Osteocyte (in vitro differentiated cells): ENCODE data around the gene IL16. TPM values are rescaled to one million over a fixed set of nuclear protein-coding genes. Genes with fewer than 3 reads are reported as not detected.
A peak's percentile ranks its signal among the peaks of the same experiment; 100 is the strongest.

ENCODE experiments used
- DNase-seq: peaks from one replicate; pipeline ENCODE4 v3.0.0; 2021; ENCODE audit warnings: mixed read lengths; ENCODE audit not compliant: unreplicated experiment; ENCODE audit errors: extremely low spot score
- H3K27ac Mint-ChIP-seq: one replicate; pipeline ENCODE4 v1.8.0; 2021; ENCODE audit warnings: mild to moderate bottlenecking, mixed read lengths; ENCODE audit not compliant: unreplicated experiment
- H3K27me3 Mint-ChIP-seq: one replicate; pipeline ENCODE4 v1.8.0; 2021; ENCODE audit warnings: mixed read lengths; ENCODE audit not compliant: unreplicated experiment
- H3K36me3 Mint-ChIP-seq: one replicate; pipeline ENCODE4 v1.8.0; 2021; ENCODE audit warnings: mixed read lengths; ENCODE audit not compliant: unreplicated experiment
- H3K4me1 Mint-ChIP-seq: one replicate; pipeline ENCODE4 v1.8.0; 2021; ENCODE audit warnings: mixed read lengths; ENCODE audit not compliant: unreplicated experiment
- H3K4me3 Mint-ChIP-seq: one replicate; pipeline ENCODE4 v1.8.0; 2021; ENCODE audit warnings: mild to moderate bottlenecking, moderate library complexity, mixed read lengths; ENCODE audit not compliant: unreplicated experiment
- H3K9me3 Mint-ChIP-seq: one replicate; pipeline ENCODE4 v1.8.0; 2021; ENCODE audit warnings: mixed read lengths; ENCODE audit not compliant: unreplicated experiment
- total RNA-seq: library from RNA; stranded (reverse); gene quantifications from 2 replicates; pipeline ENCODE4 v1.2.1, GENCODE V29; 2021
- TF ChIP-seq, protein P1 (sequence below): fragments of 200-600 bp; sonication (generic); IDR thresholded peaks from 2 replicates; pipeline ENCODE4 v1.5.0; 2021; ENCODE audit warnings: antibody characterized with exemption, mild to moderate bottlenecking, moderate library complexity

The IL16 gene
- total RNA-seq, 1 donor from 2014 or later, result not detected

DNA sequence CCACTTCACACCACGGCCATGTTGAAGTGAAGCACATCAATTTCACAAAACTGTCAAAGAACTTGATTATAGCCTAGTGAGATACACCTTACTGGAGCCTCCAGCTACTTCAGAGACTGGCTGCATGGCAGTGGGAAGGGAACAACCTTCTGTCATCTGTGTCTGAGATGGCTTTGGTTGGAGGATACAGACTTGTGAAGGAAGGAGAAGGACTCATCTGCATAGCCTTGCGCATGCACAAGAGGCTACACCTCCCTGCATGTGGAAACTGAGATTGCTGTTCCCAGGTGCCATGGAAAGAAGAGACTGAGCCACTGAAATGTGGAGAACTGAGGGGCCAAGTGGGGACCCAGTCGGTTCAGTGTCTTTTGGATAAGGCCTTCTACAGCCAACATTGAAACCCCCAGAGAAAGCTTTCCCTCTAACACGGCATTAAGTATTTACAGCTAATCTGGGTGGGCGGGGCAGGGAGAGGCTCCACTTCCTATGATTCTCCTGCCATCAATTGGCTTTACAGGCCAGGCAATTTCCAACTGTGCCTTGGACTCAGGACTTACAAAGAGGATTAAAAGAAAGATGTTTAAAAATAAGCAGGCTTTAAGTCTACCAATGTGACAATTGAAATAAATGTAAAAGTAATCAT lies 58.8 kb downstream of the IL16 start:
- TF ChIP-seq, protein P1, sequence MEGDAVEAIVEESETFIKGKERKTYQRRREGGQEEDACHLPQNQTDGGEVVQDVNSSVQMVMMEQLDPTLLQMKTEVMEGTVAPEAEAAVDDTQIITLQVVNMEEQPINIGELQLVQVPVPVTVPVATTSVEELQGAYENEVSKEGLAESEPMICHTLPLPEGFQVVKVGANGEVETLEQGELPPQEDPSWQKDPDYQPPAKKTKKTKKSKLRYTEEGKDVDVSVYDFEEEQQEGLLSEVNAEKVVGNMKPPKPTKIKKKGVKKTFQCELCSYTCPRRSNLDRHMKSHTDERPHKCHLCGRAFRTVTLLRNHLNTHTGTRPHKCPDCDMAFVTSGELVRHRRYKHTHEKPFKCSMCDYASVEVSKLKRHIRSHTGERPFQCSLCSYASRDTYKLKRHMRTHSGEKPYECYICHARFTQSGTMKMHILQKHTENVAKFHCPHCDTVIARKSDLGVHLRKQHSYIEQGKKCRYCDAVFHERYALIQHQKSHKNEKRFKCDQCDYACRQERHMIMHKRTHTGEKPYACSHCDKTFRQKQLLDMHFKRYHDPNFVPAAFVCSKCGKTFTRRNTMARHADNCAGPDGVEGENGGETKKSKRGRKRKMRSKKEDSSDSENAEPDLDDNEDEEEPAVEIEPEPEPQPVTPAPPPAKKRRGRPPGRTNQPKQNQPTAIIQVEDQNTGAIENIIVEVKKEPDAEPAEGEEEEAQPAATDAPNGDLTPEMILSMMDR, result no peak
- Mint-ChIP-seq H3K9me3 (peaks cover 1% of the 10 kb centered on the region), H3K36me3 (no peaks in the 10 kb centered on the region), H3K27ac (no peak overlapping the region), H3K4me3 (no peak overlapping the region), H3K4me1 (no peaks in the 10 kb centered on the region), H3K27me3 (peaks cover 27% of the 10 kb centered on the region)
- DNase-seq, result no peak

DNA sequence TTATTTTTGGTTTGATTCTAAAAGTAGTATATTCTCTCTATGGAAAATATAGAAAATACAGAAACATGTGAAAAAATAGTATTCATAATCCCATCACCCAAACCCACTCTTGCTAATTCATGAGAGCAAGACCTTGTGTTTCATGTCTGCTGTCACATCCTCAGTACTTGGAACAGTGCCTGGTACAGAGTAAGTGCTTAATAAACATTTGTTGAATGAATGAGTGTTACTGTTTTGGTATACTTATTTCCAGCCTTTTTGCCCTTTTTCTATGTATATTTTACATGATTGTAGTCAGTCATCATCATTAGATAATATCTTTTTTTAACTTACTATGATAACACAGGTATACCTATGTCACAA lies 59.3 kb downstream of the IL16 start:
- Mint-ChIP-seq H3K27ac (no peak overlapping the region), H3K4me1 (no peaks in the 10 kb centered on the region), H3K4me3 (no peak overlapping the region), H3K27me3 (peaks cover 27% of the 10 kb centered on the region), H3K9me3 (no peaks in the 10 kb centered on the region), H3K36me3 (no peaks in the 10 kb centered on the region)
- no peak for DNase-seq
- TF ChIP-seq, protein P1, result no peak

DNA sequence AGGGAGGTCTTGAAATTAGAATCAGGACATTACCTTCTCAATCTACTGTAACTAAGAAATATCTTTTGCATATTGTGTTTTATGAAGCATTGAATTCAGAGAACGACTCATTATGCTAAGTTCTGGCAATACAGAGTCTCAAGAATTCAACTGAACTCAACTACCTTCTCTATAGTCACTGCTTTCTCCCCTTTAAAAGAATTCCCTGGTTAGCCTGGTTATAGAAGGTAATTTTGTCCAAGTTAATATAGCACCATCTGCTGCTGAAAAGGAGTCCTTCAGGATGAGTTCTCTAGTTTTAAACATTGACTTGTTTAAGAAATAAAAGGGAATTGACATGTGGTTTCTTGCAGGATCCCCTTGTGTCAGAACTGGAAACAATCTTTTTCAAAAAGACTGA lies 60.2 kb downstream of the IL16 start:
- Mint-ChIP-seq H3K36me3 (no peaks in the 10 kb centered on the region), H3K4me3 (no peak overlapping the region), H3K27me3 (peaks cover 21% of the 10 kb centered on the region), H3K9me3 (no peaks in the 10 kb centered on the region), H3K4me1 (no peaks in the 10 kb centered on the region), H3K27ac (no peak overlapping the region)
- TF ChIP-seq, protein P1, result peak; percentile 60
- no peak for DNase-seq

DNA sequence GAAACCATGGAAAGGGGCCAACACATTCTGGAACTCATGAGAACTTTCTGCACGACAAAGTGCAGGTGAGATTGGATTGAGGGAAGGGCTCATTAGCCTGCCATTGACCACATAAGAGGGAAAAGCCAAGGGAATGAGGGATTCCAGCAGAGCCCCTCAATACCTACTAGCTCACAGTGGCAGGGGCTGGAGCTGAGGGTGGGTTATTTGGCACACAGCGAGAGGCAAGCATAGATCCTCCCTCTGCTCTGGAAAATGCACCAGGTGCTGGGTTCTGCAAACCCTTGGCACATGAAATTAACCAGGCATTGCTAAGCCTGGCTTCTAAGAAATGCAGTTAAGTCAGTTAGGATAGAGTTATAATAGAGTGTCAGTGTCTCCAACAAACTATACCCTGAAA lies 60.8 kb downstream of the IL16 start:
- peaks cover 18% of the 10 kb centered on the region for H3K27me3 Mint-ChIP-seq
- H3K36me3 Mint-ChIP-seq, result no peaks in the 10 kb centered on the region
- no peaks in the 10 kb centered on the region for H3K4me1 Mint-ChIP-seq
- DNase-seq, result no peak
- no peaks in the 10 kb centered on the region for H3K9me3 Mint-ChIP-seq
- TF ChIP-seq, protein P1, result no peak
- no peak overlapping the region for H3K27ac Mint-ChIP-seq
- no peak overlapping the region for H3K4me3 Mint-ChIP-seq

DNA sequence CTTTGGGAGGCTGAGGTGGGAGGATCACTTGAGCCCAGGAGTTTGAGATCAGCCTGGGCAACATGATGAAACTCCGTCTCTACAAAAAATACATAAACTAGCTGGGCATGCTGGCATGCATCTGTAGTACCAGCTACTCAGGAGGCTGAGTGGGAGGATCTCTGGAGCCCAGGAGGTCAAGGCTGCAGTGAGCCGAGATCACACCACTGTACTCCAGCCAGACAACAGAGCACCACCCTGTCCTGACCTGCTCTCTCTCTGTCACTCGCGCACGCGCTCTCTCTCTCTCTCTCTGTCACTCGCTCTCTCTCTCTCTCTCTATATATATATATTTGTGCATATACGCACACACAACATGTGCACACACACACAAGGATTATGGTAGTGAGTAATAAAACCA lies 61.8 kb downstream of the IL16 start:
- peaks cover 24% of the 10 kb centered on the region for H3K27me3 Mint-ChIP-seq
- H3K4me3 Mint-ChIP-seq, result no peak overlapping the region
- TF ChIP-seq, protein P1, result no peak
- H3K4me1 Mint-ChIP-seq, result no peaks in the 10 kb centered on the region
- no peaks in the 10 kb centered on the region for H3K36me3 Mint-ChIP-seq
- H3K27ac Mint-ChIP-seq, result no peak overlapping the region
- no peak for DNase-seq
- H3K9me3 Mint-ChIP-seq, result no peaks in the 10 kb centered on the region
